HepG2 (cell line): ENCODE data around the gene MED15. TPM values are rescaled to one million over a fixed set of nuclear protein-coding genes. Genes with fewer than 3 reads are reported as not detected.

Experiments used
- ATAC-seq: fragments of 200-7000 bp; cut with Tn5 transposase; 3 replicates; pipeline ENCODE4 v1.9.1; 2020; ENCODE audit warnings: mild to moderate bottlenecking, moderate library complexity
- BruUV-seq: library from RNA; stranded (reverse); fragments of 400-500 nt; replicated peaks from 2 replicates; lab custom pipeline; 2021; lab: Mats Ljungman, UMichigan
- CTCF ChIA-PET: fragments of 300-600 bp; formaldehyde crosslinking; extraction: SDS; loops from one replicate; lab custom pipeline; 2021; ENCODE audit warnings: low total read pairs, inconsistent platforms, low intra/inter-chr PET ratio; lab: Yijun Ruan, JAX
- POLR2A ChIA-PET: fragments of 350-600 bp; sonication (Branson Sonifier 250); formaldehyde crosslinking; loops from one replicate; lab custom pipeline; 2020; ENCODE audit warnings: antibody characterized with exemption, inconsistent platforms; lab: Yijun Ruan, JAX
- DNase-seq: peaks from one replicate; pipeline ENCODE4 v3.0.0-alpha.2; 2015; ENCODE audit warnings: low spot score
- FAIRE-seq: peaks from 3 replicates; lab custom pipeline; 2011; peaks lifted over from hg19 to GRCh38; lab: Jason Lieb, UNC
- H2AFZ ChIP-seq: one replicate; pipeline ENCODE4 v1.6.1; 2011; ENCODE audit warnings: low read length, inconsistent platforms
- H3K27ac ChIP-seq: fragments of 300-600 bp; 3 replicates; pipeline ENCODE4 v1.8.0; 2011; ENCODE audit warnings: mixed run types, mild to moderate bottlenecking, mixed read lengths, low read length, inconsistent platforms; ENCODE audit not compliant: insufficient read depth; ENCODE audit errors: extremely low read length
- H3K27me3 ChIP-seq, 2 experiments: fragments of 200-600 bp in 1 of 2; 2 replicates in 1 of 2; 3 replicates in 1 of 2; pipeline versions ENCODE4 v1.6.0 to v1.8.0; 2011; ENCODE audit warnings: low read length in 2 of 2, mild to moderate bottlenecking in 2 of 2, moderate library complexity in 2 of 2, inconsistent platforms in 1 of 2; ENCODE audit not compliant: insufficient read depth in 2 of 2, control insufficient read depth in 1 of 2
- H3K36me3 ChIP-seq, 2 experiments: fragments of 200-600 bp in 1 of 2; replicated peaks in 1 of 2; 2 replicates in 1 of 2; 3 replicates in 1 of 2; pipeline versions ENCODE4 v1.5.1 to v1.8.0; 2011; ENCODE audit warnings: low read length in 2 of 2, inconsistent platforms in 1 of 2; ENCODE audit not compliant: insufficient read depth in 2 of 2, control insufficient read depth in 1 of 2
- H3K4me1 ChIP-seq: 2 replicates; pipeline ENCODE4 v1.5.1; 2012; ENCODE audit warnings: low read length, inconsistent platforms; ENCODE audit not compliant: insufficient read depth
- H3K4me2 ChIP-seq: 2 replicates; pipeline ENCODE4 v1.6.0; 2011; ENCODE audit warnings: low read depth, low read length, inconsistent platforms
- H3K4me3 ChIP-seq, 3 experiments: fragments of 200-600 bp in 1 of 3; sonication (generic), shearing (Covaris generic) in 1 of 3; replicated peaks in 1 of 3; 2 replicates each; pipeline ENCODE4 v1.5.1; 2011 to 2016; ENCODE audit warnings: low read length in 3 of 3, inconsistent platforms in 2 of 3, low read depth in 2 of 3, mild to moderate bottlenecking in 2 of 3, control low read depth in 1 of 3, mixed read lengths in 1 of 3; ENCODE audit not compliant: insufficient read depth in 1 of 3
- H3K79me2 ChIP-seq: one replicate; pipeline ENCODE4 v1.6.1; 2011; ENCODE audit warnings: low read length, inconsistent platforms; ENCODE audit not compliant: insufficient read depth
- H3K9ac ChIP-seq: 2 replicates; pipeline ENCODE4 v1.6.0; 2011; ENCODE audit warnings: mild to moderate bottlenecking, low read depth, low read length, inconsistent platforms; ENCODE audit not compliant: insufficient read depth
- H3K9me3 ChIP-seq: 2 replicates; pipeline ENCODE4 v1.5.1; 2012; ENCODE audit warnings: mild to moderate bottlenecking, low read length
- H4K20me1 ChIP-seq: 2 replicates; pipeline ENCODE4 v1.6.0; 2011; ENCODE audit warnings: inconsistent platforms, mild to moderate bottlenecking, low read length, moderate library complexity; ENCODE audit not compliant: insufficient read depth
- ASH2L ChIP-seq: fragments of 300-600, 200-600 bp; sonication (generic); IDR thresholded peaks from 2 replicates; pipeline ENCODE4 v1.7.0; 2017; ENCODE audit warnings: low read depth, mild to moderate bottlenecking, moderate library complexity, mixed read lengths, low read length; ENCODE audit not compliant: insufficient read length
- ATF7-NPFF ChIP-seq: sonication (generic); formaldehyde crosslinking; IDR thresholded peaks from 2 replicates; pipeline ENCODE4 v1.8.1; 2023; ENCODE audit warnings: mild to moderate bottlenecking, low read depth, missing genetic modification reagents, moderate library complexity
- FOXC1 ChIP-seq: sonication (generic); formaldehyde crosslinking; IDR thresholded peaks from 2 replicates; pipeline ENCODE4 v1.8.0; 2022; ENCODE audit warnings: mild to moderate bottlenecking, missing genetic modification reagents, borderline replicate concordance
- HDAC2 ChIP-seq: sonication (generic); formaldehyde crosslinking; IDR thresholded peaks from 2 replicates; pipeline ENCODE4 v1.4.0; 2020; ENCODE audit warnings: missing genetic modification reagents
- POGZ ChIP-seq: sonication (generic); formaldehyde crosslinking; IDR thresholded peaks from 2 replicates; pipeline ENCODE4 v1.4.0; 2020; ENCODE audit warnings: mild to moderate bottlenecking, missing genetic modification reagents
- SMAD3 ChIP-seq: sonication (generic); formaldehyde crosslinking; IDR thresholded peaks from 2 replicates; pipeline ENCODE4 v1.4.0; 2020; ENCODE audit warnings: missing genetic modification reagents
- SP140L ChIP-seq: sonication (generic); formaldehyde crosslinking; IDR thresholded peaks from 2 replicates; pipeline ENCODE4 v1.4.0; 2020; ENCODE audit warnings: missing genetic modification reagents, borderline replicate concordance
- SUZ12 ChIP-seq: fragments of 150-350 bp; IDR thresholded peaks from 2 replicates; pipeline ENCODE4 v1.6.1; 2014; ENCODE audit warnings: low read depth, low read length
- ZNF660 ChIP-seq: sonication (generic); formaldehyde crosslinking; IDR thresholded peaks from 2 replicates; pipeline ENCODE4 v1.5.1; 2020; ENCODE audit warnings: mild to moderate bottlenecking, low read depth, missing genetic modification reagents, borderline replicate concordance
- ZNF792 ChIP-seq: IDR thresholded peaks from 2 replicates; pipeline ENCODE4 v1.6.1; 2016
- ZNF883 ChIP-seq: sonication (generic); formaldehyde crosslinking; IDR thresholded peaks from 2 replicates; pipeline ENCODE4 v1.5.1; 2020; ENCODE audit warnings: mild to moderate bottlenecking, missing genetic modification reagents; ENCODE audit errors: not compliant biosample characterization
- WGBS: methylation state at CpG from one replicate; pipeline ENCODE4 v1.1.6; 2017; ENCODE audit warnings: low lambda C conversion rate; 5-methylcytosine and 5-hydroxymethylcytosine counted together
- in situ Hi-C: cut with HindIII; loops from 2 replicates; pipeline ENCODE4 v1.10.0; 2017; ENCODE audit warnings: low pct_unique_long_range_greater_than_20kb; ENCODE audit not compliant: extremely low pct_ligation_motif_present
- intact Hi-C: fragments of 100-400 bp; cut with micrococcal nuclease; formaldehyde crosslinking; loops from one replicate; pipeline ENCODE4 v1.10.0; 2022; ENCODE audit not compliant: unreplicated experiment
- polyA plus RNA-seq, 8 experiments: library from polyadenylated mRNA; depleted of rRNA in 3 of 8; stranded (reverse) in 7 of 8; unstranded in 1 of 8; fragments of >200 nt; fragmentation: Illumina TruSeq in 4 of 8; extraction: Trizol in 4 of 8; gene quantifications; 2 replicates each; pipeline versions ENCODE4 v1.2.1 to v1.2.3, GENCODE V29; 2011 to 2016; ENCODE audit warnings: low read depth in 4 of 8, missing spikeins in 1 of 8, mixed read lengths in 1 of 8; ENCODE audit not compliant: insufficient read depth in 1 of 8
- total RNA-seq, 5 experiments: library from RNA; depleted of rRNA; stranded (reverse); fragments of >200 nt; fragmentation: Illumina TruSeq; extraction: Trizol; gene quantifications; 2 replicates each; pipeline ENCODE4 v1.2.3, GENCODE V29; 2016; ENCODE audit warnings: low read depth in 1 of 5
- TF ChIP-seq, protein P1 (sequence below): sonication (generic); formaldehyde crosslinking; IDR thresholded peaks from 2 replicates; pipeline ENCODE4 v1.4.0; 2020; ENCODE audit warnings: mild to moderate bottlenecking, missing genetic modification reagents
- TF ChIP-seq, protein P2 (sequence below): sonication (generic); formaldehyde crosslinking; IDR thresholded peaks from 2 replicates; pipeline ENCODE4 v1.4.0; 2020; ENCODE audit warnings: missing genetic modification reagents

MED15 gene
- total and polyA plus RNA-seq, 2 of the 13 experiments (the other 11 are each of a cell fraction or from before 2014, with no cell fraction given), result 14.3 to 27.0 TPM

DNA sequence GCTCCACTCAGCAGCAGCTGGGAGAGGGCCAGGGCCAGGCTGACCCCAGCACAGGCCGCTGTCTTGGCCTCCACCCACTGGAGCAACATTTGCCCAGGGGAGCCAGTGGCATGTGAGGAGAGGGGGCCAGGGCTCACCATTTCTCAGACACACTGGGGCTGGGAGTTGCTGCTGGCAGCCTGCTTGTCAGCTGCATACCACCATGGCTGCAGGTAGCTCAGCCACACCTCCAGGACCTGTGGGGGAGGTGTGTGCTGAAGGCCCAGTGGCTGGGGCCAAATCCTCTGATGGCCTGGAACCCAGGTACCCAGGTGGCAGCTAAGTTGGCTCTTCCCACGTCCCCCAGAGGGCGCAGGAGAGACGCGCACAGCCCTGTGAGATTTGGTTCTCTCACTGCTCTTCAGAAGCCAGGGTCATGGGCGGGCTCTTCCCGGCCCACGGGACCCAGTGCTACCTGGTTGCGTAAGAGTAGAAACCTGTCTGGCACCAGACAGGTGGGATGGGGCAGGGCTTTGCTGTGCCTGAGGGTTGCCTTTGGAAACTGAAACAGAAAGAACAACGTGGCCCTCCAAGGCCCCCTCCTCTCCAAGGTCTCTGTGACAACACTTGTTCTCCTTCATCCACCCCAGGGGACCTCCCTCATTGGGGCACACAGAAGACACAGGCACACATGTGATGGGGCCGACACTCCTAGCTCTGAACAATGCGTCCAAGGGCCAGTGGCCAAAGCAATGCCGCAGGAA lies 98.8 kb downstream of the MED15 start (continued):
- TF ChIP-seq HDAC2 (CRISPR knock-in tag) (no peak), SMAD3 (0 out of 2 replicates have a peak, but pooled peaks have one; percentile 44), ZNF792 (CRISPR knock-in tag) (no peak), ZNF660 (CRISPR knock-in tag) (no peak)

DNA sequence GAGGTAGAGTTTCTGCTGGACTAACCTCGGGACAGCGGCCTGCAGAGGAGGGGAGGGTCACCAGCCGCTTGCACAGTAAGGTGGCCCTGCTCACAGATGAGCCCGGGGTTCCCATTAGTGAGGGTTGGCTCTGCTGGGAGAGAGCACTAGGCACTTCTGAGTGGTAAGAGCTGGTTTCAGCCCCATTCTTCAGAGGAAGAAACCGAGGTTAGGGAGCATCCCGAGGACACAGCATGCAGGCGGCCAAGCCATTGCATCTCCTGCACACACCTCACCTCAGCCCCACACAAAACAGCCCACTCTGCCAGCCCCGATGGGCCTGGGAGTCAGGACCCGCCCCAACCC lies 99.3 kb downstream of the MED15 start:
- no TSS peak for BruUV-seq
- no peak overlapping the region; a peak in 1 of 6 replicates for H3K4me3 ChIP-seq
- no peak for FAIRE-seq
- H3K27ac ChIP-seq, result no peak overlapping the region
- no peak overlapping the region for H2AFZ ChIP-seq
- no peaks in the 10 kb centered on the region for H3K36me3 ChIP-seq
- 20% methylated on average over 4 of the region's 9 CpGs for WGBS
- peak; percentile 2; the same call in 2 of the 3 replicates for ATAC-seq
- CTCF ChIA-PET, result interaction anchor here (2.1 to 2.4 kb wide), 2 partner anchors 91 to 135 kb away, joined by 9 to 33 read pairs; no protein-coding TSS in a partner anchor
- peaks cover 12% of the 10 kb centered on the region; the same call in 1 of the 2 replicates for H3K4me1 ChIP-seq
- no peak overlapping the region for H3K9ac ChIP-seq
- peak overlapping the region; percentile 28; the same call in 1 of the 2 replicates for H3K4me2 ChIP-seq
- no peaks in the 10 kb centered on the region for H3K79me2 ChIP-seq
- no peaks in the 10 kb centered on the region for H4K20me1 ChIP-seq
- intact Hi-C loops, result loop anchor here (1.0 kb wide), 1 partner anchor 91 kb away; no protein-coding TSS in a partner anchor
- POLR2A ChIA-PET, result no interaction called here
- no peaks in the 10 kb centered on the region for H3K9me3 ChIP-seq
- peaks cover 3 to 67% of the 10 kb centered on the region in 2 experiments; a peak in 4 of 5 replicates for H3K27me3 ChIP-seq
- no peak for DNase-seq
- in situ Hi-C loops, result no loop called here
- TF ChIP-seq SUZ12 (no peak), ATF7-NPFF (CRISPR knock-in tag) (no peak), FOXC1 (CRISPR knock-in tag) (no peak), SP140L (CRISPR knock-in tag) (no peak), POGZ (CRISPR knock-in tag) (no peak), ZNF883 (CRISPR knock-in tag) (peak; percentile 26), ASH2L (no peak)
- TF ChIP-seq, protein P1, sequence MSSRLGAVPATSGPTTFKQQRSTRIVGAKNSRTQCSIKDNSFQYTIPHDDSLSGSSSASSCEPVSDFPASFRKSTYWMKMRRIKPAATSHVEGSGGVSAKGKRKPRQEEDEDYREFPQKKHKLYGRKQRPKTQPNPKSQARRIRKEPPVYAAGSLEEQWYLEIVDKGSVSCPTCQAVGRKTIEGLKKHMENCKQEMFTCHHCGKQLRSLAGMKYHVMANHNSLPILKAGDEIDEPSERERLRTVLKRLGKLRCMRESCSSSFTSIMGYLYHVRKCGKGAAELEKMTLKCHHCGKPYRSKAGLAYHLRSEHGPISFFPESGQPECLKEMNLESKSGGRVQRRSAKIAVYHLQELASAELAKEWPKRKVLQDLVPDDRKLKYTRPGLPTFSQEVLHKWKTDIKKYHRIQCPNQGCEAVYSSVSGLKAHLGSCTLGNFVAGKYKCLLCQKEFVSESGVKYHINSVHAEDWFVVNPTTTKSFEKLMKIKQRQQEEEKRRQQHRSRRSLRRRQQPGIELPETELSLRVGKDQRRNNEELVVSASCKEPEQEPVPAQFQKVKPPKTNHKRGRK, result no peak
- TF ChIP-seq, protein P2, sequence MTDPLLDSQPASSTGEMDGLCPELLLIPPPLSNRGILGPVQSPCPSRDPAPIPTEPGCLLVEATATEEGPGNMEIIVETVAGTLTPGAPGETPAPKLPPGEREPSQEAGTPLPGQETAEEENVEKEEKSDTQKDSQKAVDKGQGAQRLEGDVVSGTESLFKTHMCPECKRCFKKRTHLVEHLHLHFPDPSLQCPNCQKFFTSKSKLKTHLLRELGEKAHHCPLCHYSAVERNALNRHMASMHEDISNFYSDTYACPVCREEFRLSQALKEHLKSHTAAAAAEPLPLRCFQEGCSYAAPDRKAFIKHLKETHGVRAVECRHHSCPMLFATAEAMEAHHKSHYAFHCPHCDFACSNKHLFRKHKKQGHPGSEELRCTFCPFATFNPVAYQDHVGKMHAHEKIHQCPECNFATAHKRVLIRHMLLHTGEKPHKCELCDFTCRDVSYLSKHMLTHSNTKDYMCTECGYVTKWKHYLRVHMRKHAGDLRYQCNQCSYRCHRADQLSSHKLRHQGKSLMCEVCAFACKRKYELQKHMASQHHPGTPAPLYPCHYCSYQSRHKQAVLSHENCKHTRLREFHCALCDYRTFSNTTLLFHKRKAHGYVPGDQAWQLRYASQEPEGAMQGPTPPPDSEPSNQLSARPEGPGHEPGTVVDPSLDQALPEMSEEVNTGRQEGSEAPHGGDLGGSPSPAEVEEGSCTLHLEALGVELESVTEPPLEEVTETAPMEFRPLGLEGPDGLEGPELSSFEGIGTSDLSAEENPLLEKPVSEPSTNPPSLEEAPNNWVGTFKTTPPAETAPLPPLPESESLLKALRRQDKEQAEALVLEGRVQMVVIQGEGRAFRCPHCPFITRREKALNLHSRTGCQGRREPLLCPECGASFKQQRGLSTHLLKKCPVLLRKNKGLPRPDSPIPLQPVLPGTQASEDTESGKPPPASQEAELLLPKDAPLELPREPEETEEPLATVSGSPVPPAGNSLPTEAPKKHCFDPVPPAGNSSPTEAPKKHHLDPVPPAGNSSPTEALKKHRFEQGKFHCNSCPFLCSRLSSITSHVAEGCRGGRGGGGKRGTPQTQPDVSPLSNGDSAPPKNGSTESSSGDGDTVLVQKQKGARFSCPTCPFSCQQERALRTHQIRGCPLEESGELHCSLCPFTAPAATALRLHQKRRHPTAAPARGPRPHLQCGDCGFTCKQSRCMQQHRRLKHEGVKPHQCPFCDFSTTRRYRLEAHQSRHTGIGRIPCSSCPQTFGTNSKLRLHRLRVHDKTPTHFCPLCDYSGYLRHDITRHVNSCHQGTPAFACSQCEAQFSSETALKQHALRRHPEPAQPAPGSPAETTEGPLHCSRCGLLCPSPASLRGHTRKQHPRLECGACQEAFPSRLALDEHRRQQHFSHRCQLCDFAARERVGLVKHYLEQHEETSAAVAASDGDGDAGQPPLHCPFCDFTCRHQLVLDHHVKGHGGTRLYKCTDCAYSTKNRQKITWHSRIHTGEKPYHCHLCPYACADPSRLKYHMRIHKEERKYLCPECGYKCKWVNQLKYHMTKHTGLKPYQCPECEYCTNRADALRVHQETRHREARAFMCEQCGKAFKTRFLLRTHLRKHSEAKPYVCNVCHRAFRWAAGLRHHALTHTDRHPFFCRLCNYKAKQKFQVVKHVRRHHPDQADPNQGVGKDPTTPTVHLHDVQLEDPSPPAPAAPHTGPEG, result no peak
